Upper lobe of right lung (tissue), 1 donor: Measurements from ENCODE around the gene ATP5ME. TPM values are rescaled to one million over a fixed set of nuclear protein-coding genes. Genes with fewer than 3 reads are reported as not detected.

Experiments
- ATAC-seq: fragments of 200-7000 bp; cut with Tn5 transposase; one replicate; pipeline ENCODE4 v1.9.1; 2020; ENCODE audit warnings: mild to moderate bottlenecking, moderate library complexity
- DNase-seq: peaks from one replicate; pipeline ENCODE4 v3.0.0-alpha.2; 2020
- H3K27ac ChIP-seq: fragments of 200-600 bp; one replicate; pipeline ENCODE4 v1.8.0; 2022
- H3K27me3 ChIP-seq: fragments of 200-600 bp; one replicate; pipeline ENCODE4 v1.8.0; 2022; ENCODE audit warnings: mild to moderate bottlenecking
- H3K36me3 ChIP-seq: fragments of 200-600 bp; one replicate; pipeline ENCODE4 v1.8.0; 2022
- H3K4me1 ChIP-seq: fragments of 200-600 bp; one replicate; pipeline ENCODE4 v1.8.0; 2022
- H3K4me3 ChIP-seq: fragments of 200-600 bp; one replicate; pipeline ENCODE4 v1.8.0; 2022; ENCODE audit warnings: mild to moderate bottlenecking
- H3K9me3 ChIP-seq: fragments of 200-600 bp; one replicate; pipeline ENCODE4 v1.8.0; 2022
- intact Hi-C: fragments of 100-400 bp; cut with DNase I; formaldehyde crosslinking; loops from one replicate; pipeline ENCODE4 v1.11.0; 2022
- total RNA-seq: library from RNA; stranded (reverse); fragmentation: NEBNext Ultra II Directional; extraction: Animal tissue kit (Norgen Biotek cat#: 25700); gene quantifications from one replicate; pipeline ENCODE4 v1.2.1, GENCODE V29; 2021
- TF ChIP-seq, protein P1 (sequence below): fragments of 200-600 bp; IDR thresholded peaks from one replicate; pipeline ENCODE4 v1.8.0; 2022; ENCODE audit warnings: antibody characterized with exemption
- donor health status: DM: no; HTN: yes; CAD: no; lungs with severe emphysema.

The ATP5ME gene
- total RNA-seq, 1 donor from 2014 or later: 167 TPM

DNA sequence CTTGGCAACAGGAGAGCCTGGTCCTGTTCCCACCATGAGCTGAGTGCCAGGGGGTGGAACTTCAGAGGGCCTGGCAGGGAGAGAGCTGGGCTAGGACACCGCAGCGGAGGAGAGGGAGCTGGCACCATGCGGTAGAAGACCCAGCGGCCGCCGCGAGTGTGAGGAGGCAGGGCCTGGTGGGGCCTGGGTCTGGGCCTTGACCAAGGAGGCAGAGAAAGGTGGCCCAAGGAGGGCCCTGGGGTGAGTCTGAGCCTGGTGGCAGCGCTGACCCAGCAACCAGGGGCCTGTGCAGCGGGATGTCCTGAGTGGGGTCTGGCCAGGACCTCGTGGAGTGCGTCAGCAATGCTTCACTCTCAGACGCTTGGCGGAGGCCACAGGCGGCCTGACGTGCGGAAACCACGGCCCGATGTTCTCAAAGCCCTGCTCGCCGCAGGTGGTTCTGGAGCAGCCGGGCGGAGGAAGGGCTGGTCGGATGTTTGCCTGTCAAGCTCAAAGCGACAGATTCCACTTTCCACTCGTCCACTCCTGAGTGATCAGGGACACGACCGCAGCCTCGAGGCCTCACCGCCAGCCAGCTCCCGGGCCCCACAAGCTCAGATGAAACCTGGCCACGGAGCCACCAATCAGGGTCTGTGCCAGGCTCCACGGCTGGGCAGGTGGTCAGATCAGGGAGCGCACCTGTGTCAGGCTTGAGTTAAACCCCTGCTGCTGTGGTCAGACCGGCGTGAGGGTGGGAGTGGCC lies 20.8 kb downstream of the ATP5ME start:
- peaks cover 25% of the 10 kb centered on the region for H3K27me3 ChIP-seq
- DNase-seq: no peak
- intact Hi-C loops: no loop called here

DNA sequence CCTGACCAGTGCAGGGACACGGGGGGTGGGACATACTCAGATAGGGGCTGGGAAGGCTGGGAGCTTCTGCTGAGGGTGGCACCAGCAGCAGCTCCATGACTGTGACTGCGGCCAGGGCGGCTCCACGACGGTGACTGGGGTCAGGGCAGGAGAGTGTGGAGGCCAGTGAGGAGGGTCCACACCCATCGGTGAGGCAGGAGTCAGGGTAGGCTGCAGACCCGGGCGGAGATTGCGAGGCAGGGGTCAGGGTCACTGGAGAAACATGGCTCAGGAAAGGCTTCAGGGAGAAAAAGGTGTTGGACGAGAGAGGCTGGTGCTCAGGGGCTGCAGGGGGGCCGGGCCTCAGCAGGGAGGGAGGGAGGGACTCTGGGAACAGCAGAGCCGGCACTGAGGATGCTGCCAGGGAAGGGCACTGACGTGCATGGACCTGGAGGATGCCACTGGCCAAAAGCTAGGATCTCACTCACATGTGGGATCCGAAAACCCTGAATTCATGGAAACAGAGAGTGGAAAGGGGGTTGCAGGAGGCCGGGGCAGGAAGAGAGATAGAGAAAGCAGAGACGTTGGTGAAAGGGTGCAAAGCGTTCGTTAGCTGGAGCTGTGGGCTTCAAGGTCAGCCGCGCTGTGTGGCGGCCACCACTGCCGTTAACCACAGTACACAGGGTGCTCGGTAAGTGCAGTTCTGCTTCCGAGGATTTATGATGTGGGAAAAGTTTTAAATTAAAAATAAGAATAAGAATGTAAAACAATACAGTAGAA lies 22.0 kb downstream of the ATP5ME start:
- Histone ChIP-seq H3K36me3 (no peaks in the 10 kb centered on the region), H3K27ac (no peak overlapping the region), H3K9me3 (no peaks in the 10 kb centered on the region), H3K4me1 (no peaks in the 10 kb centered on the region), H3K4me3 (no peak overlapping the region), H3K27me3 (peaks cover 29% of the 10 kb centered on the region)
- ATAC-seq: no peak
- TF ChIP-seq, protein P1, sequence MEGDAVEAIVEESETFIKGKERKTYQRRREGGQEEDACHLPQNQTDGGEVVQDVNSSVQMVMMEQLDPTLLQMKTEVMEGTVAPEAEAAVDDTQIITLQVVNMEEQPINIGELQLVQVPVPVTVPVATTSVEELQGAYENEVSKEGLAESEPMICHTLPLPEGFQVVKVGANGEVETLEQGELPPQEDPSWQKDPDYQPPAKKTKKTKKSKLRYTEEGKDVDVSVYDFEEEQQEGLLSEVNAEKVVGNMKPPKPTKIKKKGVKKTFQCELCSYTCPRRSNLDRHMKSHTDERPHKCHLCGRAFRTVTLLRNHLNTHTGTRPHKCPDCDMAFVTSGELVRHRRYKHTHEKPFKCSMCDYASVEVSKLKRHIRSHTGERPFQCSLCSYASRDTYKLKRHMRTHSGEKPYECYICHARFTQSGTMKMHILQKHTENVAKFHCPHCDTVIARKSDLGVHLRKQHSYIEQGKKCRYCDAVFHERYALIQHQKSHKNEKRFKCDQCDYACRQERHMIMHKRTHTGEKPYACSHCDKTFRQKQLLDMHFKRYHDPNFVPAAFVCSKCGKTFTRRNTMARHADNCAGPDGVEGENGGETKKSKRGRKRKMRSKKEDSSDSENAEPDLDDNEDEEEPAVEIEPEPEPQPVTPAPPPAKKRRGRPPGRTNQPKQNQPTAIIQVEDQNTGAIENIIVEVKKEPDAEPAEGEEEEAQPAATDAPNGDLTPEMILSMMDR: no peak
- DNase-seq: no peak
- intact Hi-C loops: no loop called here

More for the DNA sequence above, 20.8 kb downstream of the ATP5ME start:
- Histone ChIP-seq H3K9me3 (no peaks in the 10 kb centered on the region), H3K4me3 (no peak overlapping the region), H3K36me3 (no peaks in the 10 kb centered on the region), H3K4me1 (no peaks in the 10 kb centered on the region), H3K27ac (no peak overlapping the region)
- no peak for ATAC-seq
- TF ChIP-seq, protein P1: no peak

DNA sequence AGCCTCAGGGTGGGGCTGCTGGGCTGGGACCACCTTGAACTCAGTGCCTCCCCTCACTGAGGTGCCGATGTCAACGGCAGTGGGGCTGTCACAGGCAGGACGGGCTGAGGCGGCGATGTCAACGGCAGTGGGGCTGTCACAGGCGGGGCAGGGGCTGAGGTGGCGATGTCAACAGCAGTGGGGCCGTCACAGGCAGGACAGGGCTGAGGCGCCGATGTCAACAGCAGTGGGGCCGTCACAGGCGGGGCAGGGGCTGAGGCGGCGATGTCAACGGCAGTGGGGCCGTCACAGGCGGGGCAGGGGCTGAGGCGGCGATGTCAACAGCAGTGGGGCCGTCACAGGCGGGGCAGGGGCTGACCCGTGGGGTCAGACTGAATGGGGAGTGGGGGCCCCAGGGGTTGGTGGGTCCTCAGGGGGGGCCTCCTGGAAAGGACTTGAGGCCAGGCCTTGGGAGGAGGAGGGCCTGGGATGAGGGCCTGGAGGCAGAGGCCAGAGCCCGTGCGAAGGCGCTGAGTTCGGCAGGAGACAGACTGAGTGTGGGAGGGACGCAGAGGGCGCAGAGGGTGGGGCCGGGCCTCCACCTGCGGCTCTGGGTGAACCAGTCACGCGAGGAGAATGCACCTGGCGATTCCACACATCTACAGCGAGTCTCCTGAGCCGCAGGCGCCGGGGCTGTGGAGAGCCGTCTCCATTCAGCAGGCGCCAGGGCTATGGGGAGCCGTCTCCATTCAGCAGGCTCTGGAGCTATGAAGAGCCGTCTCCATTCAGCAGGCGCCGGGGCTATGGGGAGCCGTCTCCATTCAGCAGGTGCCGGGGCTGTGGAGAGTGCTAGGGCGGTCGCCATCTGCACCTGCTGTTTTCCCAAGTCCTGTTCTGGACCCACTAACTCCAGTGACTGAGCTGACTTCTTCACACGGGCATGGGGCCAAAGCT lies 22.9 kb downstream of the ATP5ME start:
- Histone ChIP-seq H3K27ac (no peak overlapping the region), H3K36me3 (no peaks in the 10 kb centered on the region), H3K4me1 (no peaks in the 10 kb centered on the region), H3K9me3 (no peaks in the 10 kb centered on the region), H3K4me3 (no peak overlapping the region), H3K27me3 (peaks cover 29% of the 10 kb centered on the region)
- intact Hi-C loops: no loop called here
- peak; percentile 43 for ATAC-seq
- TF ChIP-seq, protein P1: no peak
- no peak for DNase-seq

DNA sequence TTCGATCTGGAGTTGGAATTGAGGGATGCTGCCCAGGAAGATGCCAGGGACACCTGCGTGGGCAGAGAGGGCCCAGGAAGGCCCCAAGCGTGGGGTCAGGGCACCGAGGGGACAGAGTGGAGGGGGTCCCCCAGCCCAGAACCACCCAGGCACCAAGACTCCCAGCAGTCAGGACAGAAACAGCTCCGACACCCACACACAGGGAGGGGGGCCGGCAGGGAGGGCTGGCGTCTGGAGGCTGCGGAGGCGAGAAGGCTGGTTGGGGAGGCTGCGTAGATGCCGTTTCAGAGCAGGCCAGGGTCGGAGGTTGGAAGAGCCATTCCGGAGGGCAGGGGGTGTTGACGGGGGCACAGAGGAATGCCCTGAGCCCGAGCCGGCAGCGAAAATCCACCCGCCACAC lies 23.6 kb downstream of the ATP5ME start:
- Histone ChIP-seq H3K9me3 (no peaks in the 10 kb centered on the region), H3K4me3 (no peak overlapping the region), H3K27ac (no peak overlapping the region), H3K36me3 (no peaks in the 10 kb centered on the region), H3K27me3 (peaks cover 29% of the 10 kb centered on the region), H3K4me1 (no peaks in the 10 kb centered on the region)
- intact Hi-C loops: no loop called here
- ATAC-seq: no peak
- DNase-seq: no peak
- TF ChIP-seq, protein P1: no peak

DNA sequence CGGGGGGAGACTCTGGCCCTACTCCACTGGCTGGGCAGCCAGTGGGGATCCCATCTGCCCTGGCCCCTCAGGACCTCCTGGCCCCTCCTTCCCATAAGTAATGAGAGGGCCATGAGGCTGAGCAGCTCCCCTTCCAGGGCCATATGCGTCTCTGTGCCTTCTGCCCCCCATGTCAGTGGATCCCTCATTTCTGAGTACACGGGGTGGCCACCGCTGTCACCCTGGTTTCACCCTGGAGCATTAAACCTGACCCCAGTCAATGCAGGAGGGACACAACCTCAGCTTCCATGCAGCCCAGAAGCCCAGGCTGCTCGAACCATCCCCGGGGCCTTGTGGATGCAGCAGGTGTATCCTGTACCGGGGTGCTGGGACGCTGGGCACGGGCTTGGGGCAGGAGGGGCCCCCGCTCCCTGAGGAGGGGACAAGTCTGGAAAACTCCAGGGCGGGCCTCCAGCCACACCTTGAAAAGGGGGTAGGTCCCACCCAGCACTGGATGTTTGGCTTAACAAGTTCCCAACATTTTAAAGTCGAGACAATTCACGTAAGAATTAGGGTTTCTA lies 24.2 kb downstream of the ATP5ME start:
- H3K9me3 ChIP-seq: no peaks in the 10 kb centered on the region
- H3K27ac ChIP-seq: no peak overlapping the region
- H3K36me3 ChIP-seq: no peaks in the 10 kb centered on the region
- no peak for ATAC-seq
- TF ChIP-seq, protein P1: no peak
- no peak for DNase-seq
- H3K27me3 ChIP-seq: peaks cover 24% of the 10 kb centered on the region
- intact Hi-C loops: no loop called here
- no peak overlapping the region for H3K4me3 ChIP-seq
- H3K4me1 ChIP-seq: no peaks in the 10 kb centered on the region
